Brain microvascular endothelial cell (primary cell): ENCODE data around the gene FCRL6.

Experiments used
- DNase-seq: peaks from one replicate; pipeline ENCODE4 v3.0.0-alpha.2; 2020
- H3K27ac ChIP-seq: fragments of 250-450 bp; sonication (Bioruptor Pico); 2 replicates; pipeline ENCODE4 v1.5.1; 2020; ENCODE audit warnings: mild to moderate bottlenecking, moderate library complexity
- H3K27me3 ChIP-seq: fragments of 250-450 bp; sonication (Bioruptor Pico); replicated peaks from 2 replicates; pipeline ENCODE4 v1.5.1; 2020; ENCODE audit warnings: mild to moderate bottlenecking
- H3K36me3 ChIP-seq: fragments of 250-450 bp; sonication (Bioruptor Pico); replicated peaks from 2 replicates; pipeline ENCODE4 v1.5.1; 2020; ENCODE audit warnings: mild to moderate bottlenecking
- H3K4me3 ChIP-seq: 2 replicates; pipeline ENCODE4 v1.5.1; 2011; ENCODE audit warnings: low read depth, mild to moderate bottlenecking, control low read depth, low read length, moderate library complexity
- in situ Hi-C: cut with HindIII; loops from 2 replicates; pipeline ENCODE4 v1.10.0; 2017; ENCODE audit warnings: low sequenced_read_pairs, low pct_ligation_motif_present
- TF ChIP-seq, protein P1 (sequence below): IDR thresholded peaks from 2 replicates; pipeline ENCODE4 v1.5.1; 2011; ENCODE audit warnings: low read depth, mild to moderate bottlenecking, moderate library complexity, low read length, control low read depth, inconsistent platforms; ENCODE audit errors: missing control alignments

FCRL6 gene

DNA sequence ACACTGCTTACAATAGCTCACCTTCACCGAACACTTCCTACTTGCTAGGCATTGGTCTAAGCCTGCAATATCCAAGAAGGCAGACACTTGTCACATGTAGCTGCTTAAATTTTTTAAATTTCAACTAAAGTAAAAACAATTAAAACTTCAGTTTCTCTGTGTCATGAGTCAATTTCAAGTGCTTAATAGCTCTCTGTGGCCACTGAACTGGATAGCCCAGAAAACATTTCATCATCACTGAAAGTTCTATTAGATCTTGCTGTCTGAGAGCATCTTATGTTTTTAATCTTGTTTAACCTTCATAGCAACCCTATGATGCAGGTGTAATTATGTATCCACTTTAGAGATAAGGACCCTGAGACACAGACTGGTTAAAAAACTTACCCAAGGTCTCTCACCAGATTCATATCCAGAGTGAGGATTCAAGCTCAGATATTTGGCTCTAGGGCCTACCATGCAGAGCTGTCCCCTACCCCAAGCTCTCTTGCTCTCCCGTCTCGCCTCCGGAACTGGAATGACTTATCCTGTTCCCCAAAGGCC is 2.6 kb upstream of the FCRL6 start:
- Histone ChIP-seq H3K27ac (no peak overlapping the region), H3K36me3 (no peaks in the 10 kb centered on the region), H3K4me3 (no peak overlapping the region), H3K27me3 (peaks cover 15% of the 10 kb centered on the region)
- DNase-seq: no peak
- in situ Hi-C loops: loop anchor here (5.0 kb wide), 1 partner anchor 93 kb away; no protein-coding TSS in a partner anchor
- TF ChIP-seq, protein P1, sequence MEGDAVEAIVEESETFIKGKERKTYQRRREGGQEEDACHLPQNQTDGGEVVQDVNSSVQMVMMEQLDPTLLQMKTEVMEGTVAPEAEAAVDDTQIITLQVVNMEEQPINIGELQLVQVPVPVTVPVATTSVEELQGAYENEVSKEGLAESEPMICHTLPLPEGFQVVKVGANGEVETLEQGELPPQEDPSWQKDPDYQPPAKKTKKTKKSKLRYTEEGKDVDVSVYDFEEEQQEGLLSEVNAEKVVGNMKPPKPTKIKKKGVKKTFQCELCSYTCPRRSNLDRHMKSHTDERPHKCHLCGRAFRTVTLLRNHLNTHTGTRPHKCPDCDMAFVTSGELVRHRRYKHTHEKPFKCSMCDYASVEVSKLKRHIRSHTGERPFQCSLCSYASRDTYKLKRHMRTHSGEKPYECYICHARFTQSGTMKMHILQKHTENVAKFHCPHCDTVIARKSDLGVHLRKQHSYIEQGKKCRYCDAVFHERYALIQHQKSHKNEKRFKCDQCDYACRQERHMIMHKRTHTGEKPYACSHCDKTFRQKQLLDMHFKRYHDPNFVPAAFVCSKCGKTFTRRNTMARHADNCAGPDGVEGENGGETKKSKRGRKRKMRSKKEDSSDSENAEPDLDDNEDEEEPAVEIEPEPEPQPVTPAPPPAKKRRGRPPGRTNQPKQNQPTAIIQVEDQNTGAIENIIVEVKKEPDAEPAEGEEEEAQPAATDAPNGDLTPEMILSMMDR: no peak

- no peaks in the 10 kb centered on the region for H3K36me3 ChIP-seq
- peaks cover 9% of the 10 kb centered on the region for H3K27me3 ChIP-seq
- no peak overlapping the region for H3K4me3 ChIP-seq
- TF ChIP-seq, protein P1: no peak
- H3K27ac ChIP-seq: no peak overlapping the region
- no peak for DNase-seq
- in situ Hi-C loops: no loop called here
Measured at GRCh38 chr1:159800177-159800930, 1.8 kb upstream of the FCRL6 start.

- Histone ChIP-seq H3K27ac (no peak overlapping the region), H3K36me3 (no peaks in the 10 kb centered on the region), H3K4me3 (no peak overlapping the region), H3K27me3 (no peaks in the 10 kb centered on the region)
- TF ChIP-seq, protein P1: peak; percentile 10
- DNase-seq: no peak
- in situ Hi-C loops: no loop called here
Measured at GRCh38 chr1:159803956-159804689, 2.0 kb downstream of the FCRL6 start.

GRCh38 chr1:159804924-159805323 is 2.8 kb downstream of the FCRL6 start:
- no peaks in the 10 kb centered on the region for H3K36me3 ChIP-seq

GRCh38 chr1:159815926-159816325 is 13.8 kb downstream of the FCRL6 start:
- Histone ChIP-seq H3K36me3 (no peaks in the 10 kb centered on the region), H3K27me3 (no peaks in the 10 kb centered on the region), H3K4me3 (no peak overlapping the region), H3K27ac (no peak overlapping the region)
- TF ChIP-seq, protein P1: no peak
- no peak for DNase-seq
- in situ Hi-C loops: no loop called here

More at GRCh38 chr1:159804924-159805323, 2.8 kb downstream of the FCRL6 start:
- Histone ChIP-seq H3K4me3 (no peak overlapping the region), H3K27ac (no peak overlapping the region), H3K27me3 (no peaks in the 10 kb centered on the region)
- TF ChIP-seq, protein P1: no peak
- DNase-seq: no peak
- in situ Hi-C loops: no loop called here
